Measurements from ENCODE around the gene GTF2IRD1.

- TF ChIP-seq TAF1 (IDR thresholded peaks at IDR 0.05; ENCODE audit: borderline replicate concordance, low read depth, low read length) (no peak), POLR2A (IDR thresholded peaks at IDR 0.05; ENCODE audit: low read depth, low read length) (no peak)
Measured at GRCh38 chr7:74560086-74560719, 106.5 kb downstream of the GTF2IRD1 start.
